HEK293 (cell line): ENCODE measurements around the gene MBLAC1.

Source experiments
- BCL11B ChIP-seq: fragments of 450-650 bp; formaldehyde crosslinking; IDR thresholded peaks from 2 replicates; pipeline ENCODE4 v1.5.1; 2016; ENCODE audit warnings: low read depth, missing biosample characterization, missing genetic modification characterization
- ELK4 ChIP-seq: IDR thresholded peaks from 2 replicates; pipeline ENCODE4 v1.6.1; 2011; ENCODE audit warnings: mild to moderate bottlenecking, low read depth, low read length, borderline replicate concordance
- KLF7 ChIP-seq: fragments of 450-650 bp; formaldehyde crosslinking; IDR thresholded peaks from 2 replicates; pipeline ENCODE4 v1.5.1; 2016; ENCODE audit warnings: missing biosample characterization, missing genetic modification characterization, borderline replicate concordance
- OSR2 ChIP-seq: fragments of 450-650 bp; formaldehyde crosslinking; IDR thresholded peaks from 2 replicates; pipeline ENCODE4 v1.5.1; 2016; ENCODE audit warnings: missing biosample characterization, missing genetic modification characterization
- PRDM6 ChIP-seq: fragments of 450-650 bp; formaldehyde crosslinking; IDR thresholded peaks from 2 replicates; pipeline ENCODE4 v1.5.1; 2017; ENCODE audit warnings: missing biosample characterization, missing genetic modification characterization
- SCRT1 ChIP-seq: fragments of 450-650 bp; formaldehyde crosslinking; IDR thresholded peaks from 2 replicates; pipeline ENCODE4 v1.5.1; 2016; ENCODE audit warnings: missing biosample characterization, missing genetic modification characterization, borderline replicate concordance
- SP7 ChIP-seq: fragments of 450-650 bp; formaldehyde crosslinking; IDR thresholded peaks from 2 replicates; pipeline ENCODE4 v1.5.1; 2016; ENCODE audit warnings: missing biosample characterization, missing genetic modification characterization
- YY1 ChIP-seq: fragments of 450-650 bp; formaldehyde crosslinking; IDR thresholded peaks from 2 replicates; pipeline ENCODE4 v1.5.1; 2018; ENCODE audit warnings: missing biosample characterization, missing genetic modification characterization
- ZBTB11 ChIP-seq: fragments of 450-650 bp; formaldehyde crosslinking; conservative IDR thresholded peaks from 2 replicates; pipeline ENCODE4 v1.5.1; 2016; ENCODE audit warnings: low read depth, missing biosample characterization, missing genetic modification characterization
- ZFHX2 ChIP-seq: fragments of 450-650 bp; formaldehyde crosslinking; conservative IDR thresholded peaks from 2 replicates; pipeline ENCODE4 v1.5.1; 2016; ENCODE audit warnings: missing biosample characterization, missing genetic modification characterization
- ZNF132 ChIP-seq: fragments of 450-650 bp; formaldehyde crosslinking; IDR thresholded peaks from 2 replicates; pipeline ENCODE4 v1.5.1; 2017; ENCODE audit warnings: missing biosample characterization, missing genetic modification characterization, borderline replicate concordance
- ZNF223 ChIP-seq: fragments of 450-650 bp; formaldehyde crosslinking; IDR thresholded peaks from 2 replicates; pipeline ENCODE4 v1.5.1; 2016; ENCODE audit warnings: missing biosample characterization, missing genetic modification characterization
- ZNF24 ChIP-seq: fragments of 450-650 bp; formaldehyde crosslinking; IDR thresholded peaks from 2 replicates; pipeline ENCODE4 v1.5.1; 2016; ENCODE audit warnings: missing biosample characterization, missing genetic modification characterization
- ZNF280D ChIP-seq: fragments of 450-650 bp; formaldehyde crosslinking; IDR thresholded peaks from 2 replicates; pipeline ENCODE4 v1.5.1; 2016; ENCODE audit warnings: missing biosample characterization, missing genetic modification characterization
- ZNF341 ChIP-seq: fragments of 450-650 bp; formaldehyde crosslinking; IDR thresholded peaks from 2 replicates; pipeline ENCODE4; 2016; ENCODE audit warnings: low read depth, missing biosample characterization, missing genetic modification characterization
- ZNF354C ChIP-seq: fragments of 450-650 bp; formaldehyde crosslinking; IDR thresholded peaks from 2 replicates; pipeline ENCODE4 v1.5.1; 2016; ENCODE audit warnings: missing biosample characterization, missing genetic modification characterization, low read depth, borderline replicate concordance
- ZNF394 ChIP-seq: fragments of 450-650 bp; formaldehyde crosslinking; IDR thresholded peaks from 2 replicates; pipeline ENCODE4 v1.5.1; 2016; ENCODE audit warnings: missing biosample characterization, missing genetic modification characterization, mild to moderate bottlenecking, moderate library complexity, borderline replicate concordance
- ZNF398 ChIP-seq: fragments of 450-650 bp; formaldehyde crosslinking; IDR thresholded peaks from 2 replicates; pipeline ENCODE4 v1.5.1; 2017; ENCODE audit warnings: missing biosample characterization, missing genetic modification characterization
- ZNF433 ChIP-seq: fragments of 450-650 bp; formaldehyde crosslinking; IDR thresholded peaks from 2 replicates; pipeline ENCODE4 v1.5.1; 2016; ENCODE audit warnings: missing biosample characterization, missing genetic modification characterization, low read depth
- ZNF501 ChIP-seq: fragments of 450-650 bp; formaldehyde crosslinking; IDR thresholded peaks from 2 replicates; pipeline ENCODE4 v1.5.1; 2016; ENCODE audit warnings: missing biosample characterization, missing genetic modification characterization
- ZNF558 ChIP-seq: fragments of 450-650 bp; formaldehyde crosslinking; IDR thresholded peaks from 2 replicates; pipeline ENCODE4 v1.5.1; 2016; ENCODE audit warnings: missing biosample characterization, missing genetic modification characterization
- ZNF560 ChIP-seq: fragments of 450-650 bp; formaldehyde crosslinking; IDR thresholded peaks from 2 replicates; pipeline ENCODE4 v1.5.1; 2017; ENCODE audit warnings: missing biosample characterization, missing genetic modification characterization, borderline replicate concordance
- ZNF664 ChIP-seq: fragments of 450-650 bp; formaldehyde crosslinking; IDR thresholded peaks from 2 replicates; pipeline ENCODE4 v1.5.1; 2016; ENCODE audit warnings: missing biosample characterization, missing genetic modification characterization
- ZNF768 ChIP-seq: fragments of 450-650 bp; formaldehyde crosslinking; IDR thresholded peaks from 2 replicates; pipeline ENCODE4 v1.5.1; 2018; ENCODE audit warnings: missing biosample characterization, mild to moderate bottlenecking, missing genetic modification characterization
- ZNF837 ChIP-seq: fragments of 450-650 bp; formaldehyde crosslinking; IDR thresholded peaks from 2 replicates; pipeline ENCODE4 v1.5.1; 2016; ENCODE audit warnings: missing biosample characterization, missing genetic modification characterization
- ZSCAN23 ChIP-seq: fragments of 450-650 bp; formaldehyde crosslinking; IDR thresholded peaks from 2 replicates; pipeline ENCODE4 v1.5.1; 2016; ENCODE audit warnings: missing biosample characterization, missing genetic modification characterization
- ZXDB ChIP-seq: fragments of 450-650 bp; formaldehyde crosslinking; IDR thresholded peaks from 2 replicates; pipeline ENCODE4 v1.5.1; 2016; ENCODE audit warnings: missing biosample characterization, missing genetic modification characterization

Gene MBLAC1

GRCh38 chr7:100126931-100127865, at the start of gene MBLAC1 (continued):
- TF ChIP-seq ZNF394 (tag by site-specific recombination) (0 out of 2 replicates have a peak, but pooled peaks have one; percentile 60), YY1 (0 out of 2 replicates have a peak, but pooled peaks have one; percentile 83), ZFHX2 (tag by site-specific recombination) (peak; percentile 86), ZNF132 (tag by site-specific recombination) (no peak), BCL11B (tag by site-specific recombination) (peak; percentile 76; the same call in 1 of the 2 replicates), ZNF354C (tag by site-specific recombination) (no peak), ZNF558 (tag by site-specific recombination) (0 out of 2 replicates have a peak, but pooled peaks have one; percentile 44), ZNF341 (tag by site-specific recombination) (peak; percentile 49; the same call in 1 of the 2 replicates), ZBTB11 (tag by site-specific recombination) (peak; percentile 74), SP7 (tag by site-specific recombination) (peak; percentile 68), ZNF768 (no peak), ZXDB (peak; percentile 79), ZNF280D (tag by site-specific recombination) (no peak), ZNF664 (tag by site-specific recombination) (0 out of 2 replicates have a peak, but pooled peaks have one; percentile 30), ZNF398 (tag by site-specific recombination) (peak; percentile 22; the same call in 1 of the 2 replicates), ZNF560 (no peak), ZNF501 (peak; percentile 98), SCRT1 (tag by site-specific recombination) (no peak), ZNF24 (tag by site-specific recombination) (peak; percentile 59; the same call in 1 of the 2 replicates), ZNF433 (tag by site-specific recombination) (no peak), ELK4 (no peak), PRDM6 (tag by site-specific recombination) (no peak), OSR2 (tag by site-specific recombination) (no peak), ZNF837 (peak; percentile 74; the same call in 1 of the 2 replicates), KLF7 (peak; percentile 90; the same call in 1 of the 2 replicates), ZSCAN23 (tag by site-specific recombination) (no peak), ZNF223 (no peak)
